COLO668 (cell line): Measurements from ENCODE around the gene CAND1.

ENCODE experiments used
- DNase-seq: peaks from one replicate; lab custom pipeline; 2025; ENCODE audit not compliant: unreplicated experiment; lab: John Stamatoyannopoulos, UW

CAND1 gene

DNA sequence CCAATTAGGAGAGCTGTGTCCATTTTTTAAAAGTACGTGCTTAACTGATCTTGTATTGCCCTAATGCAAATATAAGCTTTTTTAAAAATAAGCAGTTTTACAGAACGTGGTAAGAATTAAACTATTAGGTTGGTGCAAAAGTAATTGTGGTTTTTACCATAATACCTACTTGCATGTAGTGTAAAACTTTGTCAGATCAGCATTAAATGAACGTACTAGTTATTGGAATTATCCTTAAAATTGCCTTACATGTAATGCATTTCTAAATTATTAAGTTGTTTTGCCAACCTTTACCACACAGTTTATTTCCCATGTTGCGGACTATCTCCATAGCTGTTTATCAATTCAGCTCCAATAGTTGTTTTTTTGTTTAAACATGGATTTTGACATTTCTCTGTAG lies 10.9 kb downstream of the CAND1 start:
- DNase-seq = no peak

DNA sequence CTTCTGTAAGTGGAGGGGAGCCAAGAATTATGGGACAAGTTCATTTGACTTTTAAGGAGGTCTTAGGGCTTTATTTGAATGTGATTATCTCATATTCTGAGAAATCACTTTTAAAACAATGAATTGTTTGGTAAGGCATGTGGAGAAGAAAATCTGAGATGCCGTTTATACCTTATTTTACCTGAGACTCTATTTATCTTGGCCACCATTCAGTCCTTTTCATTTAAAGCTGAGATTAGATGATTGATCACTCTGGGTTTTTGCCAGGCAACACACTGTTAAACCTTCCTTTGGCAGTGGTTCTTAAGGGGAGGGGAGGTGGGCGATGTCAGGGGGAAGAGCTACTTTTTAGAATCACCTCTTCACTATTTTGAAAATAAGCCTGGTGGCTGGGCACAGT lies 11.4 kb downstream of the CAND1 start:
- DNase-seq = no peak

DNA sequence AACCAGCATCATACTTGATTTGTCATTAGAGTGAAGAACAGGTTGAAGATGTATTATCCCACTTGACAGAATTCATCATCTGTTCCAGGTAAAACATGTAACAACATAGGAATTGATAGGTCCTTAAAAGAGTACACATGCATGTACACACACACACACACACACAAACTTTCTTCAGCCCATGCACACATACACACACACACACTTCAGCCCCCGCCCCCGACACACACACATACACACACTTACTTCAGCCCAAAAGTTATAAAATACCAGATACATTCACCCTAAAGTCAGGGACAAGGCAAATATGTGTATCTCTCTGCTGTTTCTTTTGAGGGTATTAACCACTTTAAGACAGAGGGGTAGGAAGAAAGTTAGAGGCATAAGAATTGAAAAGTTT lies 15.4 kb downstream of the CAND1 start:
- DNase-seq = no peak

DNA sequence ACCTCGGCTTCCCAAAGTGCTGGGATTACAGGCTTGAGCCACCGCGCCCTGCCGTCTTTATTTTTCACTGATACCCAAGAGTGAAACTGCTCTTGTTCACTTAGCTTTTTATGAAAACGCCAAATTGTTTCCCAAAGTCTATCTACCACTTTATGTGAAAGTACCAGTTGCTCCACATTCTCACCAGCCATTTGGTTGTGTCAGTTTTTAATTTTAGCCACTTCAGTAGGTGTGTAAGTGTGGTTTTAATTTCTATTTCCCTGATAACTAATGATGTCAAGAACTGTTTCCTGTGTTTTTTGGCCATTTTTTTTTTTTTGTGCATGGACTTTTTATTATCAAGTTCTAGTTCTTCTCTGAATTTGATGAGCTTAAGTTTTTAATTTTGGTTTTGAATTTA lies 17.1 kb downstream of the CAND1 start:
- no peak for DNase-seq

DNA sequence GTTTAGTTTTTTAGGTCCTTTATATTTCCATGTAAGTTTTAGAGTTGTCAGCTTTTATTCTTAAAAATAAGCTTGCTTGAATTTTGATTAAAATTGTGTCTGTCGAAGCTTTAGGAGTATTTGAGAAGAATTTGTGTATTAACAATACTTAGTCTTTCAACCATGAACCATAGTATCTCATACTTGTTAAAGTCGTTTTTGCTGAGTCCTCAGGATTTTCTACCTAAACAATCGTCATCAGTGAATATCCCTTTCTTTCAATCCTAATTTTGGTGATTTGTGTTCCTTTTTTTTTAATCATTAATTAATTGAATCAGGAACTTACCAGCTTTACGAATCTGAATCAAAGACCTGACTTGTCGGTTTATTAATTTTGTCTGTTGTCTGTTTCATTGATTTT lies 18.2 kb downstream of the CAND1 start:
- no peak for DNase-seq

DNA sequence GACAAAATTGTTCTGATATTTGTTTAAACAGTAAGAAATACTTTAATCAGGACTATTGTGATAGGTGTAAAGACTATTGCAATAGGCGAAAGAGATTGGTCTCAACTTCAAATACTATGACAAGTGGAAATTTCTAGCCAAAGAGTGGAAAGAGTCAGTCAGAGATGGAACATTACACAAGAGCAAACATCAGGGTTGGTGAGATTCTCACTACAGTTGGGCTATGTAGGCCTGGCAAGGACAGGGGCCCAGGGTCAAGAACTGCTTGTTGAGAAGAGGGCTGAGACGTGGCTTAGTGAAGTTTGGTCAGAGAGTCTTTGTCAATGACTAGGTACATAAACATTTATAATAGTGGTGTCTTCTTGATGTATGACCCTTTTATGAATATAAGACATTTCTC lies 19.4 kb downstream of the CAND1 start:
- no peak for DNase-seq

DNA sequence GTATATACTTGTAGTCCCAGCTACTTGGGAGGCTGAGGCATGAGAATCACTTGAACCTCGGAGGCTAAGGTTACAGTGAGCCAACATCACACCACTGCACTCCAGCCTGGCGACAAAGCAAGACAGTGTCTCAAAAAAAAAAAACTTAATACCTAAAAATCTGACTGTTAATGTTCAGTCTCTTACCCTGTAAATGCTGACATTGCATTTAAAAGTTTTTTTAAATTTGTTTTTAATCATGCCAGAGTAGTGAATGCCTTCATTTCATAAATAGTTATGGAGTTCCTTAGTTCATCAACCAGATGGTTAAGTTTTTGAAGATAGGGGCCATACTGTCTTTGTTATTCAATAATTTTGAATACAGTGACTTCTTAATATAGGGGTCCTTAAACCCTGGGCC lies 21.2 kb downstream of the CAND1 start:
- DNase-seq = no peak

DNA sequence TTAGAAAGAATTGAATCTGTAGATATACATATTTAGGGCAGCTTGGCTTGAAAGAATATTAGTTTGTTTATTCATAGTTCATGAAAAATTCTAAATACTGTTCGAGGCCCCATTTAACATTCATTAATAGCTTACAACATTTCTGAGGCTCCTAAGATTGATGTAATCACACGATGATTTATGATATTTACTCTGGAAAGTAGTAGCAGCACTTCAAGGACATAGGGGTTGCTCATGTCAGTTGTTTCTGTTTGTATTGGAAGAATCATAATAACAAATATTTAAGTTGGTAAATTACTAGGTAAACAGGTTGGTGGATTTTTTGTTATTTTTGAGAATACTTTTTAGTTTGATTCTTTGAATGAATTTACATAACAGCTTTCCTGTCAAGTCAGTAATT lies 30.4 kb downstream of the CAND1 start:
- DNase-seq = no peak

DNA sequence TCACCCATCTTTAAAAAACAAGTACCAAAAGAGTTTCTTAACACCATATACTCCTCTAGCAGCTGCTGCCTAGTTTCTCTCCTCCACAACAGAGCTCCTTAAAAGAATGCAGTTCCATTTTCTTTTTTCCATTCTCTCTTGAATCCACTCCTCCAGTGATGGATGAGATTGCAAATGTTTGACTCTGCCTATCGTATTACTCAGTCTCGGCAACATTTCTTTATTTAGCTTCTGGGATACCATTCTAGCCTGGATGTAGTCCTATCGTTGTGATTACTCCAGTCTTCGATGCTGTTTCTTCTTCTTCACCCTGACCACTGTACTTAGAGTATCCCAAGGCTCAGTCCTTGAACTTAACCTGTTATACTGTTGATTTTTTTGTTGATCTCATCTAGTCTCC lies 30.8 kb downstream of the CAND1 start:
- no peak for DNase-seq

DNA sequence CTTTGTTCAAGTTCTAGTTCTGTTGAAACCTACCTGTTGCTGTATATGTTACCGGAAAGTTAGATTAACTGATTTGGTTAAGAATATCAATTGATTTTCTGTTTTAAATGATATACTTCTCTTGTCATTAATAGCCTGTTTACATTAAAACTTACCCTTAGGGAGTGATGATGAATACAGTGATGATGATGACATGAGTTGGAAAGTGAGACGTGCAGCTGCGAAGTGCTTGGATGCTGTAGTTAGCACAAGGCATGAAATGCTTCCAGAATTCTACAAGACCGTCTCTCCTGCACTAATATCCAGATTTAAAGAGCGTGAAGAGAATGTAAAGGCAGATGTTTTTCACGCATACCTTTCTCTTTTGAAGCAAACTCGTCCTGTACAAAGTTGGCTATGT lies 33.0 kb downstream of the CAND1 start:
- no peak for DNase-seq

DNA sequence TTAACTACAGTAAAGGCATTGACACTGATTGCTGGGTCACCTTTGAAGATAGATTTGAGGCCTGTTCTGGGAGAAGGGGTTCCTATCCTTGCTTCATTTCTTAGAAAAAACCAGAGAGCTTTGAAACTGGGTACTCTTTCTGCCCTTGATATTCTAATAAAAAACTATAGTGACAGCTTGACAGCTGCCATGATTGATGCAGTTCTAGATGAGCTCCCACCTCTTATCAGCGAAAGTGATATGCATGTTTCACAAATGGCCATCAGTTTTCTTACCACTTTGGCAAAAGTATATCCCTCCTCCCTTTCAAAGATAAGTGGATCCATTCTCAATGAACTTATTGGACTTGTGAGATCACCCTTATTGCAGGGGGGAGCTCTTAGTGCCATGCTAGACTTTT lies 36.4 kb downstream of the CAND1 start:
- no peak for DNase-seq

DNA sequence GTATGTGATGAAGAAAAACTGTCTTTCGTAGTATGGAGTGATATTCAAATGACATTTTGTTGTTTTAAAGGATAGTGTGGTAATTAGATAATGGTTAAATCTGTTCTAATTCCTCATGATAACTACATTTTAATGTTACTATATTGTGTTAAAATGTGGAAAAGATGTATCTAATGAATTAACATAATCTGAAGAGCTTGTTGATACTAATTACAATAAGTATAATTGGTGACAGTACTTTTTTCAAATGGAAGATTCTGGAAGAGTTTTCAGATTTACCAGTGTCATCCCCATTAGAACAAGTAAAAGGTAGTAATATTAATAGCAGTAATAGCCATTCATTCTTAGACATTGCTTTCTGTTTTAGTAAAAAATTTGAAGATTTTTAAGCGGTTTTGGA lies 37.6 kb downstream of the CAND1 start:
- no peak for DNase-seq

DNA sequence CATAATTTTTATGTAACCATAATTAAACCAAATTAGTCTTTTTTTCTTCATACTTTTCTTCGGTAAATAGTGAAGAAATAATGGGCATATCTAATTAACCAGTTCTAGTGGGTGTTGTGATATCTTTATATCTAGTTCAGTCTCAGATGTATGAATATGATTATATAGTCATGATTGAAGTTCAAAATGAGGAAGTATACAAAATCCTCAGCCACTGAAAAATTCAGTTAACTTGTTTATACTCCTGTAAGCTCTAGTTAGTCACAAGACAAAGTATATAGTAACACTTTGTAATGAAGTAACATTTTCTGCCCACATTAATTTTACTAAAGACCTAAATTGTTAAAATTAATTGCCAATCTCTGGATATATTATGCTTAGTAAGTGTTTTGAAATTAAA lies 46.5 kb downstream of the CAND1 start:
- DNase-seq = no peak

DNA sequence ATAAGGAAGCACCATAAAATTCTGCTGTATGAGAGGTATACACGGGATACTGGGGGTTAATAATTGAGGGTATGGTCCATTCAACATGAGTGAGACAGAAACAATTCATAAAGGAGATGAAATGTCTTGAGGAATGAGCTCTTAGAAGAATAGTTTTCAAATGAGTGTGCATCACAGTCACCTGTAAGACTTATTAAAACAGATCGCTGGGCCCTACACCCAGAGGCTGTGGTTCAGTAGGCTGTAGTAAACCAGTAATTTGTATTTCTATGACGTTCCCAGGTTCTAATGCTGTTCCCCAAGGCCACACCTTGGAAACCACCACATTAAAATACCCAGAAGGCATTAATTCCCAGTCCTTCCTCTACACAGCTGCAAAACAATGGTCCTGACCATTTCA lies 49.6 kb downstream of the CAND1 start:
- no peak for DNase-seq

DNA sequence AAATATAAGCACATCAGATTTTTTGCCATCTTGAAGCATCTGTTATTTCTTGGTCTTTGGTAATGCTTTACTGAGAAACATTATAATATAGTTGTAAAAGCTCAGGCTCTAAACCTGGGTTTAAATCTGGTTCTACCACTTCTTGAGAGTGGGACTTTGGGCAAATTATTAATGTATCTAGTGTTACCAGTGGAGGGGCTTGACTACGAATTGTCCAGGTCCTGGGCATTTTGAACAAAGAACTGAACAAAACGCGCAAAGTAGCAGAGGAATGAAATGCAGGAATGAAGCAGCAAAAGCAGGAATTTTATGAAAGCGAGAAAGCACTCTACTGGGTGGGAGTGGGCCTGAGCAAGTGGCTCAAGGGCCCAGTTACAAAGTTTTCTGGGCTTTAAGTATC lies 50.8 kb downstream of the CAND1 start:
- DNase-seq = no peak

DNA sequence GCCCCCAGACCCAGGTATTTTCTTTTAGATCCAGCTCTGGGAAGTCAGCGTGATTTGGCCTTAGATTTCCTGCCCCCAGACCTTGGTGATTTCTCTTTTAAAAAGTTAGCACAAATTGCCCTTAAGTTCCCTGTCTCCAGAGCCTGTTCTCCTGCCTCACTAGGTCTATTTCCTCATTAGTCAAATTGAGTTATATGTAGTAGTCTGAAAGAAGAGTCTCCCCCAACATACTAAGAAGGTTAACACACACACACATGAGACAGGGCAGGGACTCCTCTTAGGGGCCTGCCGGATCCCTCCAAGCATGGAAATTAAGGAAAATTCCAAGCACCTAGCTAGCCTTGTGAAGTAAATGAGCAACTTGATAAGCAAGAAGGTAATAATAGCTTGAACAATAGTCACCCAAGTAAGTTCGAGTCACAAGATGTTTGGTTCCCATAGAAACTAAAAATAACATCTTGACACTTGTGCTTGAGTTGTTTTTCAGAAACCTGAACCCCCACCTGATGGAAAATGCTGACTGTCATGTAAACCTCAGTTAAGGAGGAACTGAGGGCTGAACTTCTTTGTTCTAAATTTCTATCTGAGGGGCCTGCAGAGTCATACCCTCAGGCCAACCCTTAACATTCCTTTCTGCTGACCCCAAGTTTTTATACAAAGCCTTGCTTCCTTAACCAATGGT lies 51.6 kb downstream of the CAND1 start:
- DNase-seq = no peak

DNA sequence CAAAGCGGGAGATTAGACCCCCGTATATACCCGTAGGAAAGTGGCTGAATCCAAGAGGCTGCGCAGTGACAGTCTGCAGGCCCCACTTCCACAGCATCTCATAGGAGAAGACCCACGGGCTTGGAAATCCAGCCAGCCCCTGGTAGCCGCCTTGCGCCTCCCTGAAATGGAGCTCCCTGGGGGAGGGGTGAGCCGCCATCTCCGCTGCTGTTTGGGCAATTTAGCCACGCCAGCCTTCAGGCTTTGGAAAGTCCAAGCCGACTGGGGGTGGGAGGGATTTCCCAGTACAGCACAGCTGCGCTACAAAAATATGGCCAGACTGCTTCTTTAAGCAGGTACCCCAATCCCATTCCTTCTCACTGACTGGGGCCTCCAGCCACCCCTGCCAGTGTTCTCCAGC lies 53.4 kb downstream of the CAND1 start:
- DNase-seq = no peak

DNA sequence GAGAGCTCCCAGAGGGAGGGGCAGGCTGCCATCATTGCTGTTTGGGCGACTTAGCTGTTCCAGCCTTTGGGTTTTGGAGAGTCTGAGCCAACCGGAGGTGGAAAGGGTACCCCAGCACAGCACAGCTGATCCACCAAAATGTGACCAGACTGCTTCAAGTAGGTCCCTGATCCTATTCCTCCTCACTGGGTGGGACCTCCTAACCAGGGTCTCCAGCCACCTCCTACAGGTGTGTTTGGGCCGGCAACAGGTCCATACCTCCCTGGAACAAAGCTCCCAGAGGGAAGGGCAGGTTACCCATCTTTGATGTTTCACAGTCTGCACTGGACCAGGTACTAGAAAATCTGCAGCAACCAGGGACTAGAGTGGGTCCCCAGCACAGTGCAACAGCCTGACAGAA lies 53.8 kb downstream of the CAND1 start:
- DNase-seq = no peak

DNA sequence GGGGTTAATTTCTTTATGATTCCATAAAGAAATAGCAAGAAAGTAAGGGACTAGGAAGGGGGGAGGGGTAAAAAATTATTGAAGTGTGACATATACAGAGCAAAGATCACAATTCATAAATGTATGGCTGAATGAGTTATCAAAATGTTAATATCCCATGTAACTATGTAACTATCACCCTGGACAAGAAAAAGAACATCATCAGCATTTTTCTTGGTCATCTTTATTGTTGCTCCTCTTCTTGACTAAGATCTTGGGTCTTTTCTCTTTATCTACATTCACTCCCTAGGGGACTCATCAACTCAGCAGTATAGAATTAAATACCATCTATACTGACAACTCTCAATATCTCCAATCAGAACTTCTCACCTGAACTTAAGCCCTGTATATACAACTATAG lies 57.5 kb downstream of the CAND1 start:
- DNase-seq = no peak

DNA sequence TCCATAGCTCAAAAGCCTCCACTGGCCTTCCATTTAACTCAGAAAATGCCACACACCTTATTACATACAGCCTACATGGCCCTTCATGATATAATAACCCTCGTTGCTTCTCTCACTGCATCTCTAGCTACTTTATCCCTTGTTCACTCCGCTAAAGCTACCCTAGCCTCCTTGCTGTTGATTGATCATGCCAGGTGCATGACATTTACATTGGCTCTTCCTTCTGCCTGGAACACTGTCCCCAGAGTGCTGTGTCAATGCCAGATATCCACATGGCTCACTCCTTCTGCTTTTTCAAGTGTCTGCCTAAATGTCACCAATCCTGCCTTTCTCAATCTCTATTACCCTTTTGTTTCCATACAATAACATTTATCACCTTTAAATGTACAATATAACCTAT lies 58.3 kb downstream of the CAND1 start:
- no peak for DNase-seq

DNA sequence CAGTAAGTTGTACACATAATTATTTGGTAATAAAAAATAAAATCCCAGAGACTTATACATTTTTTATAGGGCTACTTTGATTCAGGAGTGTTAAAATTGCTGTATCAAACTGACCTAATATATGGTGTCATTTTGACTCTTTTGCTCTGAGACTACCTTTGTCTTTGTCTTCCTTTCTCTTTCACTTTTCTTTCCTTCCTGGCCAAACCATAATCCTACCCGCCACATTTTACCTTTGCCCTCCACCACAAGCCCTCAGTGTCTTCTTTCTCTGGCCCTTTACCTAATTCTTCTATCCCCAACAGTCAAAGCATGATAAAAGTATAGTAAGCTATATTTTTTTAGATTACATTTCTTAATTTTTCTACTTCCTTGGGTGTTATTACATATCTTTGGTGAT lies 62.0 kb downstream of the CAND1 start:
- DNase-seq = no peak

DNA sequence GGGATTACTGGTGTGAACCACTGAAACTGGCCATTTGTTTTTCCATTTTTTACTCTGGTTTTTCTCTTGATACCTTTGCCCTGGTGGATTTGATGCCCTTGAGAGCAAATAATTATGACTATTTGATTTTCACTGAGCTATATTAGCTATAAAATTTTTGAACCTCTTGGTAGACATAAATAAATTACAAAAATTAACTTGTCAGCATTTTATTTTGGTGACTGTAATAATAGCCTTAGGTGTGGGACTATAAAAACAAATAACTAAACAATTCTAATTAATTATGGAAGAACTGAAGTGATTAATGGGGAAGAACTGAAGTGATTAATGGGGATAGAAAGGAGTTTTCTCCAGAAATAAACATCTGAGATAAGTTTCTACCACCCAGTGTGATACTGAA lies 62.7 kb downstream of the CAND1 start:
- DNase-seq = no peak

DNA sequence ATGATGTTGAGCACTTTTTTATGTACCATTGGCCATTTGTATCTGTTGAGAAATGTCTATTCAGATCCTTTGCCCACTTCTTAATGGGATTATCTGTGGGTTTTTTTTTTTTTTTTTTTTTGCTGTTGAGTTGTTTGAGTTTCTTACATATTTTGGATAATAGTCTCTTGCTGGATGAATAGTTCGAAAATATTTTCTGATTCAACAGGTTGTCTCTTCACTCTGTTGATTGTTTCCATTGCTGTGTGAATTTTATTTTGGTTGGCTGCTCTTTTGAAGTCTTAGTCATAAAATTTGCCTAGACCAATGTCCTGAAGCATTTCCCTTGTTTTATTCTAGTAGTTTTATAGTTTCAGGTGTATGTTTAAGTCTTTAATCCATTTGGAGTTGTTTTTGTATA lies 64.5 kb downstream of the CAND1 start:
- DNase-seq = no peak

DNA sequence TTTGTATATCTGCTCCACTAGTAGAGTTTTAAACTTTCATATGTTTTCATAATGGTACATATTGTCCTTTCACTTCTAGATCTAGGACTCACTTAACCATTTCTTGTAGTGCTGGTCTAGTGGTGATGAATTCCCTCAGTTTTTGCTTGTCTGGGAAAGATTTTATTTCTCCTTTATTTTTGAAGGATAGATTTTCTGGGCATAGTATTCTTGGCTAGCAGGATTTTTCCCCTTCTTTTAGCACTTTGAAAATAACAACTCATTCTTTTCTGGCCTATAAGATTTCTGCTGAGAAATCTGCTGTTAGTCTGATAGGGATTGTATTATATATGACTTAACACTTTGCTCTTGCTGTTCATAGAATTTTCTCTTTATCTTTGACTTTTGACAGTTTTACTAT lies 69.3 kb downstream of the CAND1 start:
- no peak for DNase-seq
